Trophoblast cell (in vitro differentiated cells and primary cell): ENCODE measurements around the gene SLFN12L.

ENCODE experiments used
- DNase-seq, 2 donors: peaks; one replicate each; pipeline ENCODE4 v3.0.0-alpha.2; 2016
- H2AFZ ChIP-seq: 2 replicates; pipeline ENCODE4 v1.6.1; 2013; ENCODE audit warnings: low read length, moderate library complexity, mild to moderate bottlenecking; ENCODE audit not compliant: insufficient read depth, poor library complexity
- H2AK5ac ChIP-seq: 2 replicates; pipeline ENCODE4 v1.6.1; 2013; ENCODE audit warnings: mild to moderate bottlenecking, low read length
- H2BK120ac ChIP-seq: 2 replicates; pipeline ENCODE4 v1.6.1; 2013; ENCODE audit warnings: low read length, mild to moderate bottlenecking, moderate library complexity; ENCODE audit not compliant: insufficient read depth, poor library complexity
- H2BK12ac ChIP-seq: 2 replicates; pipeline ENCODE4 v1.6.1; 2013; ENCODE audit warnings: mild to moderate bottlenecking, low read length, moderate library complexity
- H2BK5ac ChIP-seq: 2 replicates; pipeline ENCODE4 v1.6.1; 2013; ENCODE audit warnings: low read length, low read depth, moderate library complexity, mild to moderate bottlenecking; ENCODE audit not compliant: poor library complexity
- H3K14ac ChIP-seq: 2 replicates; pipeline ENCODE4 v1.6.1; 2013; ENCODE audit warnings: mild to moderate bottlenecking, low read length
- H3K18ac ChIP-seq: 2 replicates; pipeline ENCODE4 v1.6.1; 2013; ENCODE audit warnings: mild to moderate bottlenecking, low read length
- H3K23ac ChIP-seq: 2 replicates; pipeline ENCODE4 v1.6.1; 2013; ENCODE audit warnings: low read length
- H3K27ac ChIP-seq: 2 replicates; pipeline ENCODE4 v1.5.1; 2013; ENCODE audit warnings: low read depth, mild to moderate bottlenecking, inconsistent platforms, low read length, moderate library complexity
- H3K27me3 ChIP-seq: 2 replicates; pipeline ENCODE4 v1.6.1; 2013; ENCODE audit warnings: inconsistent platforms, mild to moderate bottlenecking, low read length, moderate library complexity; ENCODE audit not compliant: insufficient read depth
- H3K36me3 ChIP-seq, 2 experiments: 1 replicate in 1 of 2; 2 replicates in 1 of 2; pipeline ENCODE4 v1.6.1; 2013; ENCODE audit warnings: low read length in 2 of 2, mild to moderate bottlenecking in 2 of 2, moderate library complexity in 1 of 2; ENCODE audit not compliant: insufficient read depth in 2 of 2, control insufficient read depth in 1 of 2
- H3K4ac ChIP-seq: 2 replicates; pipeline ENCODE4 v1.6.1; 2013; ENCODE audit warnings: low read depth, mild to moderate bottlenecking, low read length, moderate library complexity
- H3K4me1 ChIP-seq, 2 experiments: 1 replicate in 1 of 2; 2 replicates in 1 of 2; pipeline ENCODE4 v1.6.1; 2013; ENCODE audit warnings: low read length in 2 of 2, mild to moderate bottlenecking in 2 of 2, moderate library complexity in 1 of 2; ENCODE audit not compliant: insufficient read depth in 2 of 2, control insufficient read depth in 1 of 2
- H3K4me2 ChIP-seq: 2 replicates; pipeline ENCODE4 v1.6.1; 2013; ENCODE audit warnings: inconsistent platforms, mild to moderate bottlenecking, low read length, moderate library complexity
- H3K4me3 ChIP-seq: 2 replicates; pipeline ENCODE4 v1.5.1; 2013; ENCODE audit warnings: mild to moderate bottlenecking, low read depth, low read length, inconsistent platforms
- H3K79me1 ChIP-seq: one replicate; pipeline ENCODE4 v1.6.1; 2013; ENCODE audit warnings: low read length
- H3K79me2 ChIP-seq: 2 replicates; pipeline ENCODE4 v1.6.1; 2013; ENCODE audit warnings: low read length, mild to moderate bottlenecking; ENCODE audit not compliant: control insufficient read depth, insufficient read depth, poor library complexity
- H3K9ac ChIP-seq: 2 replicates; pipeline ENCODE4 v1.6.1; 2013; ENCODE audit warnings: mild to moderate bottlenecking, low read length
- H3K9me3 ChIP-seq: 2 replicates; pipeline ENCODE4 v1.6.1; 2013; ENCODE audit warnings: low read depth, mild to moderate bottlenecking, control low read depth, inconsistent platforms, low read length; ENCODE audit not compliant: insufficient read depth
- H4K12ac ChIP-seq: 2 replicates; pipeline ENCODE4 v1.6.1; 2013; ENCODE audit warnings: low read depth, mild to moderate bottlenecking, low read length, moderate library complexity
- H4K8ac ChIP-seq: 2 replicates; pipeline ENCODE4 v1.6.1; 2013; ENCODE audit warnings: low read depth, mild to moderate bottlenecking, low read length, moderate library complexity
- H4K91ac ChIP-seq: one replicate; pipeline ENCODE4 v1.6.1; 2013; ENCODE audit warnings: low read depth, mild to moderate bottlenecking, low read length, moderate library complexity
- WGBS: extraction: QIAGEN DNeasy Blood & Tissue Kit; methylation state at CpG from one replicate; pipeline ENCODE4 v1.1.7; 2013; ENCODE audit warnings: missing lambda C conversion rate; ENCODE audit not compliant: insufficient read length, insufficient coverage; ENCODE audit errors: extremely low coverage; 5-methylcytosine and 5-hydroxymethylcytosine counted together

The SLFN12L gene

GRCh38 chr17:35488991-35489390 lies 48.5 kb downstream of the SLFN12L start:
- H3K23ac ChIP-seq: no peak overlapping the region
- WGBS: no CpG with 5 or more reads among the region's 15 CpGs
- H2BK5ac ChIP-seq: no peak overlapping the region
- H3K4ac ChIP-seq: no peak overlapping the region
- H3K4me1 ChIP-seq: peaks cover 2% of the 10 kb centered on the region in 2 experiments
- DNase-seq: no peak
- no peak overlapping the region for H4K8ac ChIP-seq
- H3K79me2 ChIP-seq: no peaks in the 10 kb centered on the region
- H3K9me3 ChIP-seq: peaks cover 22% of the 10 kb centered on the region
- no peak overlapping the region for H3K18ac ChIP-seq
- no peak overlapping the region for H2BK12ac ChIP-seq
- H3K9ac ChIP-seq: no peak overlapping the region
- H3K36me3 ChIP-seq: no peaks in the 10 kb centered on the region
- no peak overlapping the region for H4K12ac ChIP-seq
- H3K14ac ChIP-seq: no peak overlapping the region
- H3K27me3 ChIP-seq: peaks cover 61% of the 10 kb centered on the region
- no peak overlapping the region for H3K27ac ChIP-seq
- no peak overlapping the region for H2AFZ ChIP-seq
- H2BK120ac ChIP-seq: no peak overlapping the region
- H3K79me1 ChIP-seq: no peaks in the 10 kb centered on the region
- H3K4me3 ChIP-seq: no peak overlapping the region
- H3K4me2 ChIP-seq: no peak overlapping the region
- H4K91ac ChIP-seq: no peak overlapping the region
- H2AK5ac ChIP-seq: no peak overlapping the region

- no peak overlapping the region for H4K8ac ChIP-seq
- H2BK5ac ChIP-seq: no peak overlapping the region
- H3K9ac ChIP-seq: no peak overlapping the region
- no peak overlapping the region for H3K18ac ChIP-seq
- H2BK120ac ChIP-seq: no peak overlapping the region
- peaks cover 24% of the 10 kb centered on the region for H3K9me3 ChIP-seq
- H2AK5ac ChIP-seq: no peak overlapping the region
- WGBS: no CpG with 5 or more reads among the region's 42 CpGs
- peaks cover 59% of the 10 kb centered on the region for H3K27me3 ChIP-seq
- no peak overlapping the region for H3K4ac ChIP-seq
- H3K23ac ChIP-seq: no peak overlapping the region
- no peak overlapping the region for H3K27ac ChIP-seq
- peak overlapping the region; percentile 42 for H3K4me3 ChIP-seq
- H4K12ac ChIP-seq: no peak overlapping the region
- DNase-seq: peak in 1 of 2 donors; percentile 20
- H3K36me3 ChIP-seq: no peaks in the 10 kb centered on the region
- no peaks in the 10 kb centered on the region for H3K79me2 ChIP-seq
- H3K4me2 ChIP-seq: peak overlapping the region; percentile 24
- no peak overlapping the region for H2BK12ac ChIP-seq
- H3K79me1 ChIP-seq: no peaks in the 10 kb centered on the region
- no peak overlapping the region for H4K91ac ChIP-seq
- H3K4me1 ChIP-seq: peaks cover 2% of the 10 kb centered on the region in 2 experiments
- no peak overlapping the region for H3K14ac ChIP-seq
- H2AFZ ChIP-seq: no peak overlapping the region
Measured at GRCh38 chr17:35486920-35487732, 50.4 kb downstream of the SLFN12L start.

DNA sequence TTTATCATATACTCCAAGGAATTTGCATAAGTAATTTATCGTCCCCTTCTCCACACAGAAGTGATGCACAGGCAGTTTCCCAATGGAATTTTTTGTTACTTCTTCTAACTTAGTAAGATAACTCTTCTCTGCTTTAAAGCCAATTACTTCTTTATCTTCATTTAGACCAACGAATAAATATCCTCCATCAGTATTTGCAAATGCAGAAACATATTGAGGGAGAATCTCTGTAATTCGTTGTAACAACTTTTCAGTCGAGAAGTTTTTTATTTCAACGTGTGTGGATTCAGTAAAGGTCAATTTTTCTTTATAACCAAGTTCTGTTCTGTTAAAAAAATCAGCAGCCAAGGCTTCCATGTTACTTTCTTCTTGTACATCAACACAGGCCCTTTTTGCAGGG lies 58.2 kb downstream of the SLFN12L start:
- Histone ChIP-seq H4K91ac (no peak overlapping the region), H2BK120ac (no peak overlapping the region), H2AFZ (no peak overlapping the region), H3K4me2 (no peak overlapping the region), H3K4me3 (no peak overlapping the region), H3K14ac (no peak overlapping the region), H3K27ac (no peak overlapping the region), H3K27me3 (peaks cover 6% of the 10 kb centered on the region), H3K4me1 (no peaks in the 10 kb centered on the region), H4K8ac (no peak overlapping the region), H3K79me2 (no peaks in the 10 kb centered on the region), H3K18ac (no peak overlapping the region), H4K12ac (no peak overlapping the region), H2BK12ac (no peak overlapping the region), H3K23ac (no peak overlapping the region), H3K79me1 (no peaks in the 10 kb centered on the region), H3K4ac (no peak overlapping the region), H2AK5ac (no peak overlapping the region), H3K36me3 (no peaks in the 10 kb centered on the region), H2BK5ac (no peak overlapping the region), H3K9ac (no peak overlapping the region), H3K9me3 (peaks cover 6% of the 10 kb centered on the region)
- WGBS: no CpG with 5 or more reads among the region's 5 CpGs
- no peak for DNase-seq

DNA sequence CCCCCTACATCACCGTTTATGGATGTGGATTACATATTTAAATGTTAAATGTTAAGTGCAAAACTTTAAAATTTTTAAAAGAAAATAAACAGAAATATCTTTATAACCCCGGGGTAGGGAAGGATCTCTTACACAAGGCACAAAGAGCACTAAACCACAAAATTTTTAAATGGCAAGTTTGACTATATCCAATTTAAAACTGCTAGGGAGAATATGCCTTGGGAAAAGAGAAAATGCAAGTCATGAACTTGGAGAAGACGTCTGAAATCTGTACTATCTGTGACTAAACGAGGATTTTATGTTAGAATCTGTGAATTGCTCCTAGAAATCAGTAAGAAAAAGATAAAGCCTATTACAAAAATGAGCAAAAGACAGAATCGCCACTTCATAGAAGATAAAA lies 60.2 kb downstream of the SLFN12L start:
- Histone ChIP-seq H3K9ac (no peak overlapping the region), H3K79me1 (no peaks in the 10 kb centered on the region), H4K12ac (no peak overlapping the region), H2BK5ac (no peak overlapping the region), H3K27me3 (peaks cover under 1% of the 10 kb centered on the region), H3K4me1 (no peaks in the 10 kb centered on the region), H3K4ac (no peak overlapping the region), H3K14ac (no peak overlapping the region), H3K36me3 (no peaks in the 10 kb centered on the region), H3K79me2 (no peaks in the 10 kb centered on the region), H3K4me2 (no peak overlapping the region), H2AK5ac (no peak overlapping the region), H2AFZ (no peak overlapping the region), H2BK120ac (no peak overlapping the region), H4K91ac (no peak overlapping the region), H4K8ac (no peak overlapping the region), H3K27ac (no peak overlapping the region), H3K18ac (no peak overlapping the region), H3K23ac (no peak overlapping the region), H3K9me3 (peaks cover under 1% of the 10 kb centered on the region), H2BK12ac (no peak overlapping the region), H3K4me3 (no peak overlapping the region)
- no CpG with 5 or more reads among the region's 5 CpGs for WGBS
- DNase-seq: no peak
